ENCODE measurements around the gene KRTAP4-3. TPM values are rescaled to one million over a fixed set of nuclear protein-coding genes. Genes with fewer than 3 reads are reported as not detected.
"Not testable (repeated sequence)": the region's sequence is repeated elsewhere in the genome, so short reads cannot be mapped to it uniquely, and the experiment has no call there.

Gene KRTAP4-3
- total RNA-seq, 1 donor from 2014 or later, result not detected

DNA sequence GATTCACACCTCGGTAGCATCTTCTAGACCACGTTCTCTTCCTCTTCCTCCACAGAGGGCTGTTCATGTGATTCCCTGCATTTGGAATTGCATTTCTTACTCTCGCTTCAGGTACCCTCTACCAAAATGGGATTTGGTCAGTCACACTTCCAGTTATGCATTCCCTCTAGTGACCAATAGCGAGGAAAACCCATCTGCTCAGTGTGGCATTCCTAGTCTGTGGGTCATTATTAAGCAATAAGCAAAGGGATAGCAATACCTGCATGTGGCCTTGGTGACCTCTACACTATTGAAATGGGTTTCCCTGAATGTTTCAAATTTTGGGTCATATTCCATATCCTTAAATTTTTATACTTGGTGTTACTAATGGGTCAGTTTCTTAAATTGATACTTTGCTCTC lies 18.0 kb downstream of the KRTAP4-3 start:
- TF ChIP-seq, protein P1, sequence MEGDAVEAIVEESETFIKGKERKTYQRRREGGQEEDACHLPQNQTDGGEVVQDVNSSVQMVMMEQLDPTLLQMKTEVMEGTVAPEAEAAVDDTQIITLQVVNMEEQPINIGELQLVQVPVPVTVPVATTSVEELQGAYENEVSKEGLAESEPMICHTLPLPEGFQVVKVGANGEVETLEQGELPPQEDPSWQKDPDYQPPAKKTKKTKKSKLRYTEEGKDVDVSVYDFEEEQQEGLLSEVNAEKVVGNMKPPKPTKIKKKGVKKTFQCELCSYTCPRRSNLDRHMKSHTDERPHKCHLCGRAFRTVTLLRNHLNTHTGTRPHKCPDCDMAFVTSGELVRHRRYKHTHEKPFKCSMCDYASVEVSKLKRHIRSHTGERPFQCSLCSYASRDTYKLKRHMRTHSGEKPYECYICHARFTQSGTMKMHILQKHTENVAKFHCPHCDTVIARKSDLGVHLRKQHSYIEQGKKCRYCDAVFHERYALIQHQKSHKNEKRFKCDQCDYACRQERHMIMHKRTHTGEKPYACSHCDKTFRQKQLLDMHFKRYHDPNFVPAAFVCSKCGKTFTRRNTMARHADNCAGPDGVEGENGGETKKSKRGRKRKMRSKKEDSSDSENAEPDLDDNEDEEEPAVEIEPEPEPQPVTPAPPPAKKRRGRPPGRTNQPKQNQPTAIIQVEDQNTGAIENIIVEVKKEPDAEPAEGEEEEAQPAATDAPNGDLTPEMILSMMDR (IDR thresholded peaks at IDR 0.05; ENCODE audit: borderline replicate concordance), result no peak
- Histone ChIP-seq H3K4me3 (no peak overlapping the region), H3K27me3 (ENCODE audit: low read depth) (peaks cover 63% of the 10 kb centered on the region), H3K36me3 (no peaks in the 10 kb centered on the region), H3K27ac (replicated peaks) (no peak overlapping the region), H3K9me3 (replicated peaks) (peaks cover 7% of the 10 kb centered on the region), H3K4me1 (no peaks in the 10 kb centered on the region)
- intact Hi-C loops (cut with micrococcal nuclease), result no loop called here
- DNase-seq, result no peak

DNA sequence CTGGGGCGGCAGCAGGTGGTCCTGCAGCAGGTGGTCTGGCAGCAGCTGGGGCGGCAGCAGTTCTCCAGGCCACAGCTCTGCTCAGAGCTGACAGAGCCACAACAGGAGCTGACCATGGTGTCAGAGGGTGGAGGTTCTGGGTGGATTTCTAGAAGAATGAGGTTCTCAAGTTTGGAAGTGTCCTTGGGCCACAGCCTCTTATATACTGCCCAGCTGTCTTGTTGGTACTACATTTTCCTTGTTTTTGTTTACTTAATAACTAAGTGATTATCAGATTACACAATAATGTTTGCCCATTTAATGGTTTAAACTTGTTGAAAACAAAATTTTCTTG lies 18.4 kb downstream of the KRTAP4-3 start, which contains the start of gene KRTAP4-5:
TSS of gene KRTAP4-5 (minus strand) at position 174 of the 334 bp plus-strand sequence. CDS start at position 116, 58 bp downstream.
- Histone ChIP-seq H3K36me3 (no peaks in the 10 kb centered on the region), H3K4me1 (no peaks in the 10 kb centered on the region), H3K4me3 (no peak within 1 kb of the TSS), H3K27me3 (ENCODE audit: low read depth) (peaks cover 59% of the 10 kb centered on the region), H3K9me3 (replicated peaks) (peaks cover 3% of the 10 kb centered on the region), H3K27ac (replicated peaks) (no peak within 1 kb of the TSS)
- intact Hi-C loops (cut with micrococcal nuclease), result no loop called here
- TF ChIP-seq, protein P1 (IDR thresholded peaks at IDR 0.05; ENCODE audit: borderline replicate concordance), result no peak
- no peak for DNase-seq

DNA sequence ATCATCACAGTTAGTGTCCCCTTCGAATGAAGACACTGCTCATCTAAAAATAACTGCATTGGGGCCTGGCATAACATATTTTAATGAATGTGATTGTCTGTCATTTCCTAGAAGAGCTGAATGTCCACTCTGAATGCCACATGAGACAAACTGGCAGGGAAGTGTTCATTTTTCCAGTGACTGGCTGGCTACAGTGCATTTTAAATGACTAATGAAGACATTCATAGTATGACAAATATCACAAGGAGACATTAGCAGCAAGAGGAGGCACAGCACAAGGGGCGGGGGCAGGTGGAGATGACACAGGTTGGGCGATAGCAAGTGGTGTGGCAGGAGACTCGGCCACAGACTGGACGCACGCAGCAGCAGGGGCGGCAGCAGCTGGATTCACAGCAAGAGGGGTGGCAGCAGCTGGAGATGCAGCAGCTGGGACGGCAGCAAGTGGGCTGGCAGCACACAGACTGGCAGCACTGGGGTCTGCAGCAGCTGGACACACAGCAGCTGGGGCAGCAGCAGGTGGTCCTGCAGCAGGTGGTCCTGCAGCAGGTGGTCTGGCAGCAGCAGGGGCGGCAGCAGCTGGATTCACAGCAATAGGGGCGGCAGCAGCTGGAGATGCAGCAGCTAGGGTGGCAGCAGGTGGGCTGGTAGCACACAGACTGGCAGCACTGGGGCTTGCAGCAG lies 18.9 kb downstream of the KRTAP4-3 start:
- peaks cover 54% of the 10 kb centered on the region for H3K27me3 ChIP-seq (ENCODE audit: low read depth)
- intact Hi-C loops (cut with micrococcal nuclease), result not testable (repeated sequence)

DNA sequence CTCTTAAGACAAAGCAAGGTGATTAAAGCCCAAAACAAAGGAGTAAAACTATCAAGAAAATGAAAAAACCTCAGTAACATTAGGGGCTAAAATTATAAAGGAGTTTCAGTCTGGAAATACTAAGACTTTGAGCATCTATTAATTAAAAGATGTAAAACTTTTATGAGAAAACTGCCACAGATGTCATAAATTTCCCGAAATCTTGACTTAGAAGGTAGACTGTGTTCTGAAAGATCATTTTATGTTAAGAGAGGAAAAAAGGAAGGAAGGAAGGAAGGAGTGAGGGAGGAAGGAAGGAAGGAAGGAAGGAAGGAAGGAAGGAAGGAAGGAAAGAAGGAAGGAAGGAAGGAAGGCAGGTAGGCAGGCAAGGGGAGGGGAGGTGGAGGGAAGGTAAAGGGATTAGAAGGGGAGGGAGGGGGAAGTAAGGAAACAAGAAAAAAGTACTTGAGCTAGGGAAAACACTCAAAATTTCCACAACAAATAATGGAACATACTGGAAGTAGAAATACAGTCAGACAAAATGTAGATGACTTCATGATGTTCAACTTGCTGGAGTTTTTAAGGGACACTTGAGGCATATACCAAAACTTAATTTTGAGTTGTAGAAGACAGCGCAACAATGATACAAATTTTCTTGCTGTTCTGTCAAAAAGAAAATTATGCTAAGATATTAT lies 20.4 kb downstream of the KRTAP4-3 start:
- intact Hi-C loops (cut with micrococcal nuclease), result no loop called here
- Histone ChIP-seq H3K27me3 (ENCODE audit: low read depth) (peaks cover 40% of the 10 kb centered on the region), H3K36me3 (no peaks in the 10 kb centered on the region), H3K4me1 (no peaks in the 10 kb centered on the region), H3K4me3 (no peak overlapping the region), H3K27ac (replicated peaks) (no peak overlapping the region), H3K9me3 (replicated peaks) (peaks cover 18% of the 10 kb centered on the region)
- DNase-seq, result no peak
- TF ChIP-seq, protein P1 (IDR thresholded peaks at IDR 0.05; ENCODE audit: borderline replicate concordance), result no peak

More for the DNA sequence above, 18.9 kb downstream of the KRTAP4-3 start:
- not testable (repeated sequence) for H3K9me3 ChIP-seq (replicated peaks); H3K4me1 ChIP-seq; H3K4me3 ChIP-seq; H3K36me3 ChIP-seq; DNase-seq; H3K27ac ChIP-seq (replicated peaks)

DNA sequence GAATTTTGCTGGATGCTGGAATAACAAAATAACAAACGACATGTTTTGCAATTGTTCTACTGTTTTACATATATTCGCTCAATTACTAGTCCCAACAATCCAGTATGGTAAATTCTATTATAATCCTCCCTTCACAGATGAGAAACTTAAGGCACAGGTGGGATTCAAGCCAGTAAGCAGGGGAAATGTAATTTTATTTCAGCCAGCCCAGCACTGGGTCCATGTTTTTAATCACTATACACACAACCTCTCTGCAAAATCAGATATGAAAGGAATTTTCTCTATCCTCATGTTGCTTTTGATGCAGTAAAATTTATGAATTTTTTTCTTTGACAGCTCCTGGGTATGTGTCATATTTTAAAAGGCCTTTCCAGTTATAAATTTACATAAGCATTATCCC lies 22.8 kb downstream of the KRTAP4-3 start:
- H3K36me3 ChIP-seq, result no peaks in the 10 kb centered on the region
- no peak overlapping the region for H3K27ac ChIP-seq (replicated peaks)
- intact Hi-C loops (cut with micrococcal nuclease), result no loop called here
- peaks cover 32% of the 10 kb centered on the region for H3K27me3 ChIP-seq (ENCODE audit: low read depth)
- no peaks in the 10 kb centered on the region for H3K4me1 ChIP-seq
- no peak overlapping the region for H3K4me3 ChIP-seq
- peaks cover 30% of the 10 kb centered on the region for H3K9me3 ChIP-seq (replicated peaks)
- TF ChIP-seq, protein P1 (IDR thresholded peaks at IDR 0.05; ENCODE audit: borderline replicate concordance), result no peak
- DNase-seq, result no peak

DNA sequence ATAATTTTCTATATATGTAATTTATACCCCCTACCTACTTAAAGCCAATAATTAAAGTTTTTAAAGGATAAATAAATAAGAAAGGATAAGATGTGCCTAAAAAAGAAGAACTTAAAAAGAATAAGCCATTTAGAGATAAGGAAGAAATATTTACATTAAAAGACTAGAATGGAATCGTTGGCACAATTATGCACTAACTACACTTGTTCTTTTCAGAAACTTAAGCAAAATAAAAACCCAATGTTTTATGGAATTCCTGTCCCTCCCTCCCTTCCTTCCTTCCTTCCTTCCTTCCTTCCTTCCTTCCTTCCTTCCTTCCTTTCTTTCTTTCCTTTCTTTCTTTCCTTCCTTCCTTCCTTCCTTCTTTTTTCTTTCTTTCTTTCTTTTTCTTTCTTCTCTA lies 23.2 kb downstream of the KRTAP4-3 start:
- Histone ChIP-seq H3K27me3 (ENCODE audit: low read depth) (peaks cover 32% of the 10 kb centered on the region), H3K9me3 (replicated peaks) (peaks cover 34% of the 10 kb centered on the region), H3K4me1 (no peaks in the 10 kb centered on the region), H3K36me3 (no peaks in the 10 kb centered on the region), H3K27ac (replicated peaks) (no peak overlapping the region), H3K4me3 (no peak overlapping the region)
- intact Hi-C loops (cut with micrococcal nuclease), result no loop called here
- TF ChIP-seq, protein P1 (IDR thresholded peaks at IDR 0.05; ENCODE audit: borderline replicate concordance), result no peak
- DNase-seq, result no peak

Data from left ventricle myocardium inferior (tissue), 1 donor.